ENCODE results near the gene PLIN3.

PLIN3 gene

DNA sequence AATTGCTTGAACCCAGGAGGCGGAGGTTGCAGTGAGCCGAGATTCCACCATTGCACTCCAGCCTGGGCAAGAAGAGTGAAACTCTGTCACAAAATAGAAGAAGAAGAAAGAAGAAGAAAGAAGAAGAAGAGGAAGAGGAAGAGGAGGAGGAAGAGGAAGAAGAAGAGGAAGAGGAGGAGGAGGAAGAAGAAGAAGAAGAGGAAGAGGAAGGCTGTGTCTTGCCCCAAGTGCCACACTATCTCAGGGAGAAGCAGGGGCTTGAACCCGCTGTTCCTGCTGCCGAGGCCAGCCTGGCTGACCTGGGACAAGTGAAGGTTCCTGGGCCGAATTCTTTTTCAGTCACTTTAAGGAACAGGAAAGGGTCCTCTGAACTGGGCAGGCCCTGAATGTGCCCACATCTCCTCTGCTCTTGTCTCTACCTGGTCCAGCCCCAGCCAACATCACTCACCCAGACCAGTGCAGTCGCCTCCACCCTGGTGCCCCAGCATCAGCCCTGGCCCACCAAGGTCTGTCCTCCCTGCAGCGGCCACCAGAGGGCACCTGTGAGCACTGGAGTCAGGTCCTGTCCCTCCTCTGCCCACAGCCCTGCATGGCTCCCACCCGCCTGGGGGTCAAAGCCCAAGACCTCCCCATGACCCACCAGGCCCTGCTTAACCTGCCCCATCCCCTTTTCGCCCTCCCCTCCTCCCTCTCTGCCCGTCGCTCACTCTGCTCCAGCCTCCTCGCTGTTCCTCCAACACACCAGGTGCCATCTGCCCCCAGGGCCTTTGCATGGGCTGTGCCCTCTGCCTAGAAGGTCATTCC is 55.9 kb downstream of the PLIN3 start (continued):
- TF ChIP-seq TSHZ1 (tag by site-specific recombination; IDR thresholded peaks at IDR 0.05; ENCODE audit: borderline replicate concordance) (0 out of 2 replicates have a peak, but pooled peaks have one; percentile 39), ZNF701 (tag by site-specific recombination; IDR thresholded peaks at IDR 0.05) (no peak), ZNF837 (tag by site-specific recombination; IDR thresholded peaks at IDR 0.05) (no peak), ZNF146 (tag by site-specific recombination; IDR thresholded peaks at IDR 0.05) (0 out of 2 replicates have a peak, but pooled peaks have one; percentile 1), ZFP3 (tag by site-specific recombination; IDR thresholded peaks at IDR 0.05; ENCODE audit: low read depth) (no peak), KLF7 (tag by site-specific recombination; IDR thresholded peaks at IDR 0.05; ENCODE audit: borderline replicate concordance) (no peak), ZNF580 (tag by site-specific recombination; IDR thresholded peaks at IDR 0.05) (peak; percentile 80), ZNF184 (tag by site-specific recombination; IDR thresholded peaks at IDR 0.05) (no peak), ZSCAN30 (tag by site-specific recombination; IDR thresholded peaks at IDR 0.05) (no peak), ZNF2 (tag by site-specific recombination; IDR thresholded peaks at IDR 0.05) (0 out of 2 replicates have a peak, but pooled peaks have one; percentile 62), ZNF621 (tag by site-specific recombination; IDR thresholded peaks at IDR 0.05) (no peak), GLIS2 (tag by site-specific recombination; IDR thresholded peaks at IDR 0.05) (peak; percentile 76), ZNF311 (tag by site-specific recombination; IDR thresholded peaks at IDR 0.05; ENCODE audit: borderline replicate concordance) (no peak), ZNF112 (tag by site-specific recombination; IDR thresholded peaks at IDR 0.05) (no peak), ZNF664 (tag by site-specific recombination; IDR thresholded peaks at IDR 0.05) (no peak), SP3 (tag by site-specific recombination; IDR thresholded peaks at IDR 0.05) (no peak), ZNF394 (tag by site-specific recombination; IDR thresholded peaks at IDR 0.05; ENCODE audit: borderline replicate concordance) (no peak), BCL11B (tag by site-specific recombination; IDR thresholded peaks at IDR 0.05; ENCODE audit: low read depth) (peak; percentile 79; the same call in 1 of the 2 replicates), FEZF1 (tag by site-specific recombination; IDR thresholded peaks at IDR 0.05) (no peak), GLI2 (tag by site-specific recombination; IDR thresholded peaks at IDR 0.05; ENCODE audit: borderline replicate concordance, low read depth) (no peak), BCL11A (tag by site-specific recombination; IDR thresholded peaks at IDR 0.05; ENCODE audit: low read depth) (peak; percentile 85), ZNF266 (tag by site-specific recombination; IDR thresholded peaks at IDR 0.05; ENCODE audit: low read depth) (no peak), EGR2 (tag by site-specific recombination; IDR thresholded peaks at IDR 0.05; ENCODE audit: low read depth) (peak; percentile 67), ZNF785 (tag by site-specific recombination; IDR thresholded peaks at IDR 0.05) (no peak), KLF1 (tag by site-specific recombination; IDR thresholded peaks at IDR 0.05) (no peak; the same call in 1 of the 2 replicates), ZNF324 (tag by site-specific recombination; IDR thresholded peaks at IDR 0.05) (peak; percentile 65; the same call in 1 of the 2 replicates), ZNF350 (tag by site-specific recombination; IDR thresholded peaks at IDR 0.05) (no peak), ZNF24 (tag by site-specific recombination; IDR thresholded peaks at IDR 0.05) (no peak)
- TF ChIP-seq, protein P1, sequence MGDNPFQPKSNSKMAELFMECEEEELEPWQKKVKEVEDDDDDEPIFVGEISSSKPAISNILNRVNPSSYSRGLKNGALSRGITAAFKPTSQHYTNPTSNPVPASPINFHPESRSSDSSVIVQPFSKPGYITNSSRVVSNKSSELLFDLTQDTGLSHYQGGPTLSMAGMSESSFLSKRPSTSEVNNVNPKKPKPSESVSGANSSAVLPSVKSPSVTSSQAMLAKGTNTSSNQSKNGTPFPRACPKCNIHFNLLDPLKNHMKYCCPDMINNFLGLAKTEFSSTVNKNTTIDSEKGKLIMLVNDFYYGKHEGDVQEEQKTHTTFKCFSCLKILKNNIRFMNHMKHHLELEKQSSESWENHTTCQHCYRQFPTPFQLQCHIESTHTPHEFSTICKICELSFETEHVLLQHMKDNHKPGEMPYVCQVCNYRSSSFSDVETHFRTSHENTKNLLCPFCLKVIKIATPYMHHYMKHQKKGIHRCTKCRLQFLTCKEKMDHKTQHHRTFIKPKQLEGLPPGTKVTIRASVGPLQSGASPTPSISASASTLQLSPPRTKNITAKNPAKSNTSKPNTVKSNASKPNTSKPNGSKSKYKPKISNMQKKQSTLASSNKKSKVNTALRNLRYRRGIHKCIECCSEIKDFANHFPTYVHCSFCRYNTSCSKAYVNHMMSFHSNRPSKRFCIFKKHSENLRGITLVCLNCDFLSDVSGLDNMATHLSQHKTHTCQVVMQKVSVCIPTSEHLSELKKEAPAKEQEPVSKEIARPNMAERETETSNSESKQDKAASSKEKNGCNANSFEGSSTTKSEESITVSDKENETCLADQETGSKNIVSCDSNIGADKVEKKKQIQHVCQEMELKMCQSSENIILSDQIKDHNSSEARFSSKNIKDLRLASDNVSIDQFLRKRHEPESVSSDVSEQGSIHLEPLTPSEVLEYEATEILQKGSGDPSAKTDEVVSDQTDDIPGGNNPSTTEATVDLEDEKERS (tag by site-specific recombination; IDR thresholded peaks at IDR 0.05), result peak; percentile 94
- TF ChIP-seq, protein P2, sequence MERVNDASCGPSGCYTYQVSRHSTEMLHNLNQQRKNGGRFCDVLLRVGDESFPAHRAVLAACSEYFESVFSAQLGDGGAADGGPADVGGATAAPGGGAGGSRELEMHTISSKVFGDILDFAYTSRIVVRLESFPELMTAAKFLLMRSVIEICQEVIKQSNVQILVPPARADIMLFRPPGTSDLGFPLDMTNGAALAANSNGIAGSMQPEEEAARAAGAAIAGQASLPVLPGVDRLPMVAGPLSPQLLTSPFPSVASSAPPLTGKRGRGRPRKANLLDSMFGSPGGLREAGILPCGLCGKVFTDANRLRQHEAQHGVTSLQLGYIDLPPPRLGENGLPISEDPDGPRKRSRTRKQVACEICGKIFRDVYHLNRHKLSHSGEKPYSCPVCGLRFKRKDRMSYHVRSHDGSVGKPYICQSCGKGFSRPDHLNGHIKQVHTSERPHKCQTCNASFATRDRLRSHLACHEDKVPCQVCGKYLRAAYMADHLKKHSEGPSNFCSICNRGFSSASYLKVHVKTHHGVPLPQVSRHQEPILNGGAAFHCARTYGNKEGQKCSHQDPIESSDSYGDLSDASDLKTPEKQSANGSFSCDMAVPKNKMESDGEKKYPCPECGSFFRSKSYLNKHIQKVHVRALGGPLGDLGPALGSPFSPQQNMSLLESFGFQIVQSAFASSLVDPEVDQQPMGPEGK (tag by site-specific recombination; IDR thresholded peaks at IDR 0.05), result peak; percentile 90
- TF ChIP-seq, protein P3, sequence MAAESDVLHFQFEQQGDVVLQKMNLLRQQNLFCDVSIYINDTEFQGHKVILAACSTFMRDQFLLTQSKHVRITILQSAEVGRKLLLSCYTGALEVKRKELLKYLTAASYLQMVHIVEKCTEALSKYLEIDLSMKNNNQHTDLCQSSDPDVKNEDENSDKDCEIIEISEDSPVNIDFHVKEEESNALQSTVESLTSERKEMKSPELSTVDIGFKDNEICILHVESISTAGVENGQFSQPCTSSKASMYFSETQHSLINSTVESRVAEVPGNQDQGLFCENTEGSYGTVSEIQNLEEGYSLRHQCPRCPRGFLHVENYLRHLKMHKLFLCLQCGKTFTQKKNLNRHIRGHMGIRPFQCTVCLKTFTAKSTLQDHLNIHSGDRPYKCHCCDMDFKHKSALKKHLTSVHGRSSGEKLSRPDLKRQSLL (tag by site-specific recombination; IDR thresholded peaks at IDR 0.05), result no peak
